Psoas muscle (tissue), 8 donors: ENCODE results near the gene SPINT2. TPM values are rescaled to one million over a fixed set of nuclear protein-coding genes. Genes with fewer than 3 reads are reported as not detected.
"Not testable (repeated sequence)": the region's sequence is repeated elsewhere in the genome, so short reads cannot be mapped to it uniquely, and the experiment has no call there.

Experiments used
- ATAC-seq, 4 donors: fragments of 200-7000 bp; cut with Tn5 transposase; one replicate each; pipeline ENCODE4 v1.9.1; 2020; ENCODE audit warnings: moderate library complexity in 3 of 4, mild to moderate bottlenecking in 2 of 4
- DNase-seq, 2 donors: peaks; one replicate each; pipeline ENCODE4 v3.0.0-alpha.2; 2020
- H3K27ac ChIP-seq: fragments of 200-600 bp; one replicate; pipeline ENCODE4 v1.8.0; 2022
- H3K27me3 ChIP-seq, 3 donors: fragments of 200-600 bp in 1 of 3; one replicate each; pipeline versions ENCODE4 v1.6.1 to v1.8.0; 2013 to 2022; ENCODE audit warnings: low read length in 2 of 3, mild to moderate bottlenecking in 2 of 3, moderate library complexity in 1 of 3; ENCODE audit not compliant: insufficient read depth in 3 of 3
- H3K36me3 ChIP-seq, 2 donors: fragments of 200-600 bp in 1 of 2; one replicate each; pipeline versions ENCODE4 v1.6.1 to v1.8.0; 2013 to 2022; ENCODE audit warnings: low read depth in 1 of 2, mild to moderate bottlenecking in 1 of 2, moderate library complexity in 1 of 2; ENCODE audit not compliant: insufficient read depth in 1 of 2
- H3K4me1 ChIP-seq: fragments of 200-600 bp; one replicate; pipeline ENCODE4 v1.8.0; 2022
- H3K4me3 ChIP-seq: fragments of 200-600 bp; one replicate; pipeline ENCODE4 v1.8.0; 2022; ENCODE audit warnings: mild to moderate bottlenecking
- H3K9me3 ChIP-seq: fragments of 200-600 bp; one replicate; pipeline ENCODE4 v1.8.0; 2022
- CTCF ChIP-seq: fragments of 200-600 bp; IDR thresholded peaks from one replicate; pipeline ENCODE4 v1.8.0; 2022; ENCODE audit warnings: antibody characterized with exemption
- WGBS, 3 donors: extraction: QIAGEN DNeasy Blood & Tissue Kit; methylation state at CpG; one replicate each; pipeline versions ENCODE4 v1.1.6 to v1.1.7; 2013; 5-methylcytosine and 5-hydroxymethylcytosine counted together
- intact Hi-C, 2 donors: fragments of 100-400 bp; cut with DNase I; formaldehyde crosslinking; loops; one replicate each; pipeline versions ENCODE4 v1.11.0 to v1.14.2; 2022
- polyA plus RNA-seq, 3 donors: library from polyadenylated mRNA; stranded (reverse); fragments of 200-250 nt; gene quantifications; one replicate each; pipeline ENCODE4 v1.2.3, GENCODE V29; 2013
- total RNA-seq, 4 donors: library from RNA; stranded (reverse); fragmentation: NEBNext Ultra II Directional in 2 of 4; extraction: Animal tissue kit (Norgen Biotek cat#: 25700) in 2 of 4; gene quantifications; one replicate each; pipeline versions ENCODE4 v1.2.1 to v1.2.4, GENCODE V29; 2021 to 2023
- donor health status: healthy with polysubstance abuse.
- donor health status: DM: no; HTN: no; CAD: no; lungs with moderate emphysema.
- donor health status: Bipolar disorder and iron deficiency.
- donor health status: healthy.
- donor health status: DM: yes; HTN: yes; CAD: no.
- donor health status: DM: no; HTN: no; CAD: no.
- donor health status: DM: no; HTN: no; CAD: no.
- donor health status: DM: yes; HTN: yes; CAD: no.

Gene SPINT2
- total and polyA plus RNA-seq, 7 donors, result 0.49 to 2.2 (median 0.97) TPM

- H3K27ac ChIP-seq, result peak overlapping the region; percentile 96
- 1% methylated on average over 47 to 52 of the region's 52 CpGs for WGBS, 3 donors
- H3K9me3 ChIP-seq, result no peaks in the 10 kb centered on the region
- intact Hi-C loops, result loop anchor here in 1 of 2 donors (1.0 to 5.0 kb wide), 5 partner anchors 37 to 434 kb away; no protein-coding TSS in a partner anchor
- peak; percentile 88 to 93 (median 88) for ATAC-seq
- peak overlapping the region; percentile 73 for H3K4me3 ChIP-seq
- peaks cover 8% of the 10 kb centered on the region for H3K4me1 ChIP-seq
- peak; percentile 95 to 97 for DNase-seq
- TF ChIP-seq CTCF, result no peak
- H3K36me3 ChIP-seq, result peaks cover 0 to 9% of the 10 kb centered on the region in 2 donors
- no peaks in the 10 kb centered on the region for H3K27me3 ChIP-seq
Observed at GRCh38 chr19:38335949-38336637, 71.7 kb downstream of the SPINT2 start.

- intact Hi-C loops, result loop anchor here in 1 of 2 donors (2.0 to 5.0 kb wide), 2 partner anchors 36 to 434 kb away; no protein-coding TSS in a partner anchor
- Histone ChIP-seq H3K4me3 (peak overlapping the region; percentile 73), H3K4me1 (peaks cover 8% of the 10 kb centered on the region), H3K27ac (peak overlapping the region; percentile 96), H3K36me3 (peaks cover 0 to 9% of the 10 kb centered on the region in 2 donors), H3K27me3 (no peaks in the 10 kb centered on the region), H3K9me3 (no peaks in the 10 kb centered on the region)
- ATAC-seq (peak; percentile 77 to 80 (median 80)), DNase-seq (peak; percentile 93 to 96)
- TF ChIP-seq CTCF, result no peak
- WGBS, 3 donors, result 3 to 7% (median 6%) methylated on average over 37 to 41 of the region's 41 CpGs
Observed at GRCh38 chr19:38336638-38337359, 72.4 kb downstream of the SPINT2 start.

- no peak for ATAC-seq
Observed at GRCh38 chr19:38337360-38337653, 72.9 kb downstream of the SPINT2 start.

GRCh38 chr19:38339011-38339410 is 74.6 kb downstream of the SPINT2 start:
- not testable (repeated sequence) for H3K4me3 ChIP-seq, ATAC-seq, H3K4me1 ChIP-seq, H3K27ac ChIP-seq, H3K9me3 ChIP-seq, DNase-seq, H3K27me3 ChIP-seq
- peaks cover 0 to 12% of the 10 kb centered on the region in 2 donors for H3K36me3 ChIP-seq
- intact Hi-C loops, result loop anchor here (2.0 to 5.0 kb wide), 2 partner anchors 32 to 437 kb away; no protein-coding TSS in a partner anchor
- 53 to 56% (median 54%) methylated on average over 4 of the region's 4 CpGs for WGBS, 3 donors

More at GRCh38 chr19:38337360-38337653, 72.9 kb downstream of the SPINT2 start:
- Histone ChIP-seq H3K9me3 (no peaks in the 10 kb centered on the region), H3K36me3 (peaks cover 0 to 9% of the 10 kb centered on the region in 2 donors), H3K4me1 (peaks cover 8% of the 10 kb centered on the region), H3K4me3 (peak overlapping the region; percentile 73), H3K27me3 (no peaks in the 10 kb centered on the region), H3K27ac (peak overlapping the region; percentile 96)
- TF ChIP-seq CTCF, result no peak
- intact Hi-C loops, result loop anchor here in 1 of 2 donors (2.0 to 5.0 kb wide), 2 partner anchors 35 to 435 kb away; no protein-coding TSS in a partner anchor
- 65 to 73% (median 67%) methylated on average over 10 of the region's 10 CpGs for WGBS, 3 donors
- no peak for DNase-seq

GRCh38 chr19:38340927-38341326 is 76.6 kb downstream of the SPINT2 start:
- no peak for TF ChIP-seq CTCF
- DNase-seq (no peak), ATAC-seq (no peak)
- peaks cover 5% of the 10 kb centered on the region for H3K4me1 ChIP-seq
- H3K36me3 ChIP-seq, result peaks cover 0 to 17% of the 10 kb centered on the region in 2 donors
- intact Hi-C loops, result no loop called here
- H3K27me3 ChIP-seq, result no peaks in the 10 kb centered on the region
- no peak overlapping the region for H3K4me3 ChIP-seq
- H3K9me3 ChIP-seq, result no peaks in the 10 kb centered on the region
- H3K27ac ChIP-seq, result no peak overlapping the region
- WGBS, 3 donors, result 86 to 93% (median 88%) methylated on average over 2 of the region's 2 CpGs
